Stomach (tissue), 4 donors: ENCODE results near the gene SERPINE1.

ENCODE experiments used
- CTCF ChIP-seq, 7 experiments: fragments of 450-650 bp in 4 of 7; fragments of 200-600 bp in 3 of 7; sonication (generic) in 3 of 7; IDR thresholded peaks; one replicate each; pipeline ENCODE4 v1.5.1; 2016 to 2019; ENCODE audit warnings: antibody characterized with exemption in 7 of 7, control low read depth in 2 of 7, mild to moderate bottlenecking in 1 of 7
- POLR2A ChIP-seq, 4 donors: fragments of 450-650 bp; IDR thresholded peaks; one replicate each; pipeline ENCODE4 v1.6.1; 2016; ENCODE audit warnings: antibody characterized with exemption in 4 of 4, control low read depth in 2 of 4, mild to moderate bottlenecking in 1 of 4, moderate library complexity in 1 of 4
- POLR2AphosphoS5 ChIP-seq, 3 donors: sonication (generic); formaldehyde crosslinking; IDR thresholded peaks; one replicate each; pipeline ENCODE4 v1.6.1; 2016; ENCODE audit warnings: antibody characterized with exemption in 3 of 3

- TF ChIP-seq CTCF (IDR thresholded peaks at IDR 0.05) (no peak), POLR2A (IDR thresholded peaks at IDR 0.05) (no peak), POLR2AphosphoS5 (IDR thresholded peaks at IDR 0.05) (no peak)
These were observed 28.4 kb downstream of the SERPINE1 start for GRCh38 chr7:101155303-101155702.
